ENCODE measurements around the gene MYO1H. TPM values are rescaled to one million over a fixed set of nuclear protein-coding genes. Genes with fewer than 3 reads are reported as not detected.

Gene MYO1H
- total RNA-seq, 1 donor from 2014 or later, result not detected

DNA sequence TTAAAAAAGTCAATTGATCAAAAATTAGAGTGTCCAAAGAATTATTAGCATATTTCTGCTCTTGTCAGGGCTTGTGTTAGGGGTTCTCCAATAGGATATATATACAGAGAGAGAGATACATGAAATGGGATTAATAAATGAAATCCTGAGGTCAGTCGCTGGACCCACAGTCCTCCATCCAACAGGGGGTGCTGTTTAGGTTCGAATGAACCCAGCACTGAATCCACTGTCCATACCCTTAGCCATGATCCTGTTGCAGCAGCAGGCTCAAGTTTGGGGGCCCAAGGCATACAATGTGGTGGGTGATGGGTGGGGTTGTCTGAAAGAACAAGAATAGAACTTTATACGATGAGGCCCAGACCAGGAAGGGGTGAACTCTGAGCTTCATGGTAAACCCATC, 780 bp upstream of the MYO1H start:
- intact Hi-C loops (cut with DNase I), result no loop called here
- Histone ChIP-seq H3K36me3 (no peaks in the 10 kb centered on the region), H3K4me3 (no peak overlapping the region), H3K27ac (no peak overlapping the region), H3K9me3 (no peaks in the 10 kb centered on the region), H3K4me1 (no peaks in the 10 kb centered on the region), H3K27me3 (no peaks in the 10 kb centered on the region)
- TF ChIP-seq, protein P1, sequence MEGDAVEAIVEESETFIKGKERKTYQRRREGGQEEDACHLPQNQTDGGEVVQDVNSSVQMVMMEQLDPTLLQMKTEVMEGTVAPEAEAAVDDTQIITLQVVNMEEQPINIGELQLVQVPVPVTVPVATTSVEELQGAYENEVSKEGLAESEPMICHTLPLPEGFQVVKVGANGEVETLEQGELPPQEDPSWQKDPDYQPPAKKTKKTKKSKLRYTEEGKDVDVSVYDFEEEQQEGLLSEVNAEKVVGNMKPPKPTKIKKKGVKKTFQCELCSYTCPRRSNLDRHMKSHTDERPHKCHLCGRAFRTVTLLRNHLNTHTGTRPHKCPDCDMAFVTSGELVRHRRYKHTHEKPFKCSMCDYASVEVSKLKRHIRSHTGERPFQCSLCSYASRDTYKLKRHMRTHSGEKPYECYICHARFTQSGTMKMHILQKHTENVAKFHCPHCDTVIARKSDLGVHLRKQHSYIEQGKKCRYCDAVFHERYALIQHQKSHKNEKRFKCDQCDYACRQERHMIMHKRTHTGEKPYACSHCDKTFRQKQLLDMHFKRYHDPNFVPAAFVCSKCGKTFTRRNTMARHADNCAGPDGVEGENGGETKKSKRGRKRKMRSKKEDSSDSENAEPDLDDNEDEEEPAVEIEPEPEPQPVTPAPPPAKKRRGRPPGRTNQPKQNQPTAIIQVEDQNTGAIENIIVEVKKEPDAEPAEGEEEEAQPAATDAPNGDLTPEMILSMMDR (IDR thresholded peaks at IDR 0.05), result no peak
- no peak for DNase-seq (ENCODE audit: low spot score in 2 of 2)

GRCh38 chr12:109352184-109352583, 4.5 kb downstream of the MYO1H start:
- TF ChIP-seq, protein P1 (IDR thresholded peaks at IDR 0.05), result no peak
- no peak for DNase-seq (ENCODE audit: low spot score in 2 of 2)
- Histone ChIP-seq H3K4me1 (no peaks in the 10 kb centered on the region), H3K36me3 (no peaks in the 10 kb centered on the region), H3K9me3 (no peaks in the 10 kb centered on the region), H3K27ac (no peak overlapping the region), H3K4me3 (no peak overlapping the region), H3K27me3 (no peaks in the 10 kb centered on the region)
- intact Hi-C loops (cut with DNase I), result no loop called here

GRCh38 chr12:109356577-109356976, 8.9 kb downstream of the MYO1H start:
- DNase-seq (ENCODE audit: low spot score in 2 of 2), result no peak
- H3K27ac ChIP-seq, result no peak overlapping the region
- no peak overlapping the region for H3K4me3 ChIP-seq
- H3K27me3 ChIP-seq, result no peaks in the 10 kb centered on the region
- no peaks in the 10 kb centered on the region for H3K9me3 ChIP-seq
- TF ChIP-seq, protein P1 (IDR thresholded peaks at IDR 0.05), result no peak
- no peaks in the 10 kb centered on the region for H3K4me1 ChIP-seq
- no peaks in the 10 kb centered on the region for H3K36me3 ChIP-seq
- intact Hi-C loops (cut with DNase I), result no loop called here

- Histone ChIP-seq H3K36me3 (no peaks in the 10 kb centered on the region), H3K4me3 (no peak overlapping the region), H3K27ac (no peak overlapping the region), H3K4me1 (no peaks in the 10 kb centered on the region), H3K27me3 (no peaks in the 10 kb centered on the region), H3K9me3 (no peaks in the 10 kb centered on the region)
- no peak for DNase-seq (ENCODE audit: low spot score in 2 of 2)
- TF ChIP-seq, protein P1 (IDR thresholded peaks at IDR 0.05), result no peak
- intact Hi-C loops (cut with DNase I), result no loop called here
Measured at GRCh38 chr12:109357032-109357431, 9.3 kb downstream of the MYO1H start.

DNA sequence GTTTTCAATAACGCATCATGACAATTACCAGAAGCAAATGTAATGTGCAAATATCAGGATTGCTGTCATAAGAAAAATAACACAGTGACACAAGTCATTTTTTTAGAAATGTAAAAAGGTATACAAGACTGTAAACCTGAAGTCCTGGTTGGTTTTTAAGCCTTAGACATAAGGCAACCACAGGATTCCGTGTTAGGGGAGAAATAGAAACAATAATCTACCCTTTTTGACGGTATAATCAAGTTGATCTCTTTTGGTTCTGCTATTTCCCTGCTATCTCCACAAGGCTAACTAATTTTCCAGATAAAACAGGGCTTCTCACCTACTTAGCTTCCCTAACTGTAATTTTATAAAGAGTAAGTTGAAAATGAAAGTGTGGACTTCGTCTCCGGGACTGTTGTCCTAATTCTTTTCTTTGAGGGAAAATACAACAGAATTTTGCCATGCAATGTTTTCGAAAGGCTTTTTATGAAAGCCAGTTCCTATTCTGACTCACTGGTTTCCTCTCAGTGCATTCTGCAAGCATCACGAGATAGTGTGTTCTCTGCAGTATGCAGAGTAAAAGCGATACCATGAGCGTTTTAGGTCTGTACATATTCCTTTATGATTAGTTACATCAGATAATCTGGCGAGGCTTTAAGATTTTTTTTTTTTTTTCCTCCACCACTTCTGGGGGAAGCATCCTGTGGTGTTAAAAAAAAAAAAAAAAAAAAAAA, 10.6 kb downstream of the MYO1H start:
- H3K27ac ChIP-seq, result no peak overlapping the region
- H3K27me3 ChIP-seq, result no peaks in the 10 kb centered on the region
- no peak overlapping the region for H3K4me3 ChIP-seq
- H3K9me3 ChIP-seq, result no peaks in the 10 kb centered on the region
- intact Hi-C loops (cut with DNase I), result no loop called here
- H3K4me1 ChIP-seq, result no peaks in the 10 kb centered on the region
- no peaks in the 10 kb centered on the region for H3K36me3 ChIP-seq
- DNase-seq (ENCODE audit: low spot score in 2 of 2), result no peak
- TF ChIP-seq, protein P1 (IDR thresholded peaks at IDR 0.05), result no peak

Measured in ascending aorta (tissue), 2 donors.